Neural progenitor cell (in vitro differentiated cells): ENCODE measurements around the gene SOHLH2. TPM values are rescaled to one million over a fixed set of nuclear protein-coding genes. Genes with fewer than 3 reads are reported as not detected.

Experiments
- DNase-seq: peaks from one replicate; pipeline ENCODE4 v3.0.0-alpha.2; 2016; ENCODE audit warnings: low spot score
- H2AFZ ChIP-seq: fragments of 200-600 bp; sonication (generic); replicated peaks from 2 replicates; pipeline ENCODE4 v1.6.1; 2016; ENCODE audit warnings: antibody characterized with exemption
- H3F3A ChIP-seq: fragments of 200-600 bp; sonication (generic); 2 replicates; pipeline ENCODE4 v1.6.1; 2016; ENCODE audit warnings: antibody characterized with exemption, low read depth
- H3K27ac ChIP-seq: fragments of 200-600 bp; sonication (generic); 2 replicates; pipeline ENCODE4 v1.5.1; 2016; ENCODE audit warnings: mild to moderate bottlenecking
- H3K27me3 ChIP-seq: fragments of 200-600 bp; sonication (generic); 2 replicates; pipeline ENCODE4 v1.6.1; 2016; ENCODE audit warnings: mild to moderate bottlenecking, moderate library complexity
- H3K36me3 ChIP-seq: fragments of 200-600 bp; sonication (generic); 2 replicates; pipeline ENCODE4 v1.5.1; 2016
- H3K4me1 ChIP-seq: fragments of 200-600 bp; sonication (generic); 2 replicates; pipeline ENCODE4 v1.6.1; 2016; ENCODE audit warnings: mixed run types
- H3K4me2 ChIP-seq: fragments of 200-600 bp; sonication (generic); 2 replicates; pipeline ENCODE4 v1.6.1; 2016
- H3K4me3 ChIP-seq: fragments of 200-600 bp; sonication (generic); 2 replicates; pipeline ENCODE4 v1.5.1; 2016
- H3K79me2 ChIP-seq: fragments of 200-600 bp; sonication (generic); 2 replicates; pipeline ENCODE4 v1.6.1; 2016; ENCODE audit warnings: low read depth
- H3K9ac ChIP-seq: fragments of 200-600 bp; sonication (generic); 2 replicates; pipeline ENCODE4 v1.6.1; 2016
- H3K9me3 ChIP-seq: fragments of 200-600 bp; sonication (generic); 2 replicates; pipeline ENCODE4 v1.5.1; 2016; ENCODE audit warnings: low read depth
- H4K20me1 ChIP-seq: fragments of 200-600 bp; sonication (generic); 2 replicates; pipeline ENCODE4 v1.6.1; 2016; ENCODE audit warnings: low read depth
- H3K27ac Mint-ChIP-seq: 3 replicates; pipeline ENCODE4 v1.8.0; 2021; ENCODE audit warnings: mixed read lengths
- H3K27me3 Mint-ChIP-seq: 2 replicates; pipeline ENCODE4 v1.8.0; 2022; ENCODE audit warnings: low read depth, mild to moderate bottlenecking, inconsistent platforms, moderate library complexity, mixed read lengths; ENCODE audit not compliant: insufficient read depth
- H3K36me3 Mint-ChIP-seq: 3 replicates; pipeline ENCODE4 v1.8.0; 2021; ENCODE audit warnings: mixed read lengths
- H3K4me1 Mint-ChIP-seq: 3 replicates; pipeline ENCODE4 v1.8.0; 2021; ENCODE audit warnings: mixed read lengths
- H3K4me3 Mint-ChIP-seq: 3 replicates; pipeline ENCODE4 v1.8.0; 2021; ENCODE audit warnings: mild to moderate bottlenecking, moderate library complexity, mixed read lengths
- H3K9me3 Mint-ChIP-seq: 3 replicates; pipeline ENCODE4 v1.8.0; 2020; ENCODE audit warnings: mixed read lengths
- EZH2 ChIP-seq: fragments of 200-600 bp; sonication (generic); IDR thresholded peaks from 2 replicates; pipeline ENCODE4 v1.6.1; 2017; ENCODE audit warnings: antibody characterized with exemption, mild to moderate bottlenecking, moderate library complexity
- EZH2phosphoT487 ChIP-seq: fragments of 200-600 bp; sonication (generic); IDR thresholded peaks from 2 replicates; pipeline ENCODE4 v1.6.1; 2017; ENCODE audit warnings: antibody characterized with exemption
- total RNA-seq: library from RNA; depleted of rRNA; stranded (reverse); fragments of >200 nt; gene quantifications from 2 replicates; pipeline ENCODE4 v1.2.3, GENCODE V29; 2015; ENCODE audit warnings: low replicate concordance
- TF ChIP-seq, protein P1 (sequence below): fragments of 200-600 bp; sonication (generic); IDR thresholded peaks from 2 replicates; pipeline ENCODE4 v1.5.1; 2017; ENCODE audit warnings: antibody characterized with exemption, mild to moderate bottlenecking

Gene SOHLH2
- total RNA-seq, 1 donor from 2014 or later = 1.4 TPM

- no peak overlapping the region for H3K27ac Mint-ChIP-seq
- H3K9ac ChIP-seq = no peak overlapping the region
- H4K20me1 ChIP-seq = no peaks in the 10 kb centered on the region
- H2AFZ ChIP-seq = no peak overlapping the region
- H3K4me2 ChIP-seq = no peak overlapping the region
- TF ChIP-seq EZH2phosphoT487 (no peak), EZH2 (no peak)
- TF ChIP-seq, protein P1, sequence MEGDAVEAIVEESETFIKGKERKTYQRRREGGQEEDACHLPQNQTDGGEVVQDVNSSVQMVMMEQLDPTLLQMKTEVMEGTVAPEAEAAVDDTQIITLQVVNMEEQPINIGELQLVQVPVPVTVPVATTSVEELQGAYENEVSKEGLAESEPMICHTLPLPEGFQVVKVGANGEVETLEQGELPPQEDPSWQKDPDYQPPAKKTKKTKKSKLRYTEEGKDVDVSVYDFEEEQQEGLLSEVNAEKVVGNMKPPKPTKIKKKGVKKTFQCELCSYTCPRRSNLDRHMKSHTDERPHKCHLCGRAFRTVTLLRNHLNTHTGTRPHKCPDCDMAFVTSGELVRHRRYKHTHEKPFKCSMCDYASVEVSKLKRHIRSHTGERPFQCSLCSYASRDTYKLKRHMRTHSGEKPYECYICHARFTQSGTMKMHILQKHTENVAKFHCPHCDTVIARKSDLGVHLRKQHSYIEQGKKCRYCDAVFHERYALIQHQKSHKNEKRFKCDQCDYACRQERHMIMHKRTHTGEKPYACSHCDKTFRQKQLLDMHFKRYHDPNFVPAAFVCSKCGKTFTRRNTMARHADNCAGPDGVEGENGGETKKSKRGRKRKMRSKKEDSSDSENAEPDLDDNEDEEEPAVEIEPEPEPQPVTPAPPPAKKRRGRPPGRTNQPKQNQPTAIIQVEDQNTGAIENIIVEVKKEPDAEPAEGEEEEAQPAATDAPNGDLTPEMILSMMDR = no peak
- H3K27me3 Mint-ChIP-seq = no peaks in the 10 kb centered on the region
- no peaks in the 10 kb centered on the region for H3K79me2 ChIP-seq
- no peaks in the 10 kb centered on the region for H3K36me3 ChIP-seq
- no peaks in the 10 kb centered on the region for H3K27me3 ChIP-seq
- no peak overlapping the region for H3K4me3 Mint-ChIP-seq
- no peaks in the 10 kb centered on the region for H3K9me3 ChIP-seq
- peaks cover 11% of the 10 kb centered on the region for H3K4me1 Mint-ChIP-seq
- H3K4me1 ChIP-seq = peaks cover 12% of the 10 kb centered on the region
- no peaks in the 10 kb centered on the region for H3F3A ChIP-seq
- no peak for DNase-seq
- no peaks in the 10 kb centered on the region for H3K36me3 Mint-ChIP-seq
- peaks cover 3% of the 10 kb centered on the region for H3K9me3 Mint-ChIP-seq
- H3K4me3 ChIP-seq = no peak overlapping the region
- no peak overlapping the region for H3K27ac ChIP-seq
Observed at GRCh38 chr13:36188441-36188840, 25.9 kb downstream of the SOHLH2 start.

DNA sequence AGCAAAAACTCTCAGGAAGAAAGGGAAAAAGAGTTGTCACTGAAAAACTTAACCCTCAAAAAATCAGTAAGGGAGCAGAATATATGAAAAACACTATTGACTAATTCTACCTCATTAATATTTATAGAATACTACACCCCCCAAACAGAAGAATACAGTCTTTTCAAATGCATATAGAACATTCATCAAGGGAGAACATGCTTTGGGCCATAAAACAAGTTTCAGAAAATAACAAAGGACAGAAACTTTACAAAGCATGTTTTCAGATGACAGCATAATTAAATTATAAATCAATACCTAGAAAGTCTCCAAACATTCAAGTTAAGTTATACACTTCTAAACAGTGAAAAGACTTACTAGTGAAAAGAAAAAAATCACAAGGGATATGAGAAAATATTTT lies 30.5 kb downstream of the SOHLH2 start:
- Mint-ChIP-seq H3K27ac (no peak overlapping the region), H3K36me3 (no peaks in the 10 kb centered on the region), H3K9me3 (peaks cover 3% of the 10 kb centered on the region), H3K4me1 (peaks cover 4% of the 10 kb centered on the region), H3K27me3 (peaks cover 4% of the 10 kb centered on the region), H3K4me3 (no peak overlapping the region)
- no peak overlapping the region for H3K4me3 ChIP-seq
- H3F3A ChIP-seq = no peaks in the 10 kb centered on the region
- H2AFZ ChIP-seq = no peak overlapping the region
- no peaks in the 10 kb centered on the region for H3K36me3 ChIP-seq
- no peak for DNase-seq
- no peaks in the 10 kb centered on the region for H3K79me2 ChIP-seq
- H4K20me1 ChIP-seq = no peaks in the 10 kb centered on the region
- no peaks in the 10 kb centered on the region for H3K9me3 ChIP-seq
- H3K4me2 ChIP-seq = no peak overlapping the region
- H3K27ac ChIP-seq = no peak overlapping the region
- peaks cover 5% of the 10 kb centered on the region for H3K4me1 ChIP-seq
- H3K27me3 ChIP-seq = no peaks in the 10 kb centered on the region
- no peak overlapping the region for H3K9ac ChIP-seq
- no peak for TF ChIP-seq EZH2
- TF ChIP-seq EZH2phosphoT487 = no peak
- TF ChIP-seq, protein P1 = no peak

GRCh38 chr13:36175621-36176020 lies 38.7 kb downstream of the SOHLH2 start:
- Histone ChIP-seq H3K4me1 (no peaks in the 10 kb centered on the region), H3K79me2 (no peaks in the 10 kb centered on the region), H3K9me3 (no peaks in the 10 kb centered on the region), H3K36me3 (no peaks in the 10 kb centered on the region), H3K27ac (no peak overlapping the region), H3K27me3 (no peaks in the 10 kb centered on the region), H3F3A (no peaks in the 10 kb centered on the region), H4K20me1 (no peaks in the 10 kb centered on the region), H2AFZ (no peak overlapping the region), H3K4me2 (no peak overlapping the region), H3K4me3 (no peak overlapping the region), H3K9ac (no peak overlapping the region)
- TF ChIP-seq EZH2phosphoT487 (no peak), EZH2 (no peak)
- TF ChIP-seq, protein P1 = no peak
- DNase-seq = no peak
- Mint-ChIP-seq H3K27me3 (peaks cover 2% of the 10 kb centered on the region), H3K4me3 (no peak overlapping the region), H3K4me1 (no peaks in the 10 kb centered on the region), H3K27ac (no peak overlapping the region), H3K36me3 (no peaks in the 10 kb centered on the region), H3K9me3 (no peaks in the 10 kb centered on the region)
